Neural cell (in vitro differentiated cells): ENCODE measurements around the gene GAB1.

Source experiments
- CTCF ChIP-seq: fragments of 450-650 bp; IDR thresholded peaks from 2 replicates; pipeline ENCODE4 v1.5.1; 2014; ENCODE audit warnings: antibody characterized with exemption, mild to moderate bottlenecking, moderate library complexity; ENCODE audit not compliant: poor library complexity, severe bottlenecking
- EP300 ChIP-seq: fragments of 450-650 bp; conservative IDR thresholded peaks from 2 replicates; pipeline ENCODE4 v1.6.1; 2014; ENCODE audit warnings: antibody characterized with exemption, mild to moderate bottlenecking, moderate library complexity; ENCODE audit not compliant: poor library complexity, severe bottlenecking
- TAF1 ChIP-seq: IDR thresholded peaks from 2 replicates; pipeline ENCODE4 v1.6.1; 2012; ENCODE audit warnings: low read depth
- TF ChIP-seq, protein P1 (sequence below): IDR thresholded peaks from 2 replicates; pipeline ENCODE4 v1.6.1; 2012; ENCODE audit warnings: borderline replicate concordance

DNA sequence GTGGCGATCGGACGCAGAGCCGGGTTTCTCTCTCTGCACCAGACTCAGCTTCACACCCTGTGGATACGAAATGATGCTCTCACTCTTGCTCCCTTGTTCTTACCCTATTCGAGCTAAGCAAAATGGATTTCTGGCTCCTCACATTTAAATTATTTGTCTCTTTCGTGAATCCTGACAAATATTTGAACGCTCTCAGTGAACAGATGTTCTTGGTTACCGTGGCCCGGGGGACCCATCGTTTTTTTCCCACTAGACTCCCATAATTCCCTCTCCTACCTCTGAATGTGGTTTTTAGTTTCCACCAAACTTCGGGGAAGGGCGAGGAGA is 177.5 kb downstream of the GAB1 start:
- TF ChIP-seq CTCF: no peak
- no peak for TF ChIP-seq TAF1
- no peak for TF ChIP-seq EP300
- TF ChIP-seq, protein P1, sequence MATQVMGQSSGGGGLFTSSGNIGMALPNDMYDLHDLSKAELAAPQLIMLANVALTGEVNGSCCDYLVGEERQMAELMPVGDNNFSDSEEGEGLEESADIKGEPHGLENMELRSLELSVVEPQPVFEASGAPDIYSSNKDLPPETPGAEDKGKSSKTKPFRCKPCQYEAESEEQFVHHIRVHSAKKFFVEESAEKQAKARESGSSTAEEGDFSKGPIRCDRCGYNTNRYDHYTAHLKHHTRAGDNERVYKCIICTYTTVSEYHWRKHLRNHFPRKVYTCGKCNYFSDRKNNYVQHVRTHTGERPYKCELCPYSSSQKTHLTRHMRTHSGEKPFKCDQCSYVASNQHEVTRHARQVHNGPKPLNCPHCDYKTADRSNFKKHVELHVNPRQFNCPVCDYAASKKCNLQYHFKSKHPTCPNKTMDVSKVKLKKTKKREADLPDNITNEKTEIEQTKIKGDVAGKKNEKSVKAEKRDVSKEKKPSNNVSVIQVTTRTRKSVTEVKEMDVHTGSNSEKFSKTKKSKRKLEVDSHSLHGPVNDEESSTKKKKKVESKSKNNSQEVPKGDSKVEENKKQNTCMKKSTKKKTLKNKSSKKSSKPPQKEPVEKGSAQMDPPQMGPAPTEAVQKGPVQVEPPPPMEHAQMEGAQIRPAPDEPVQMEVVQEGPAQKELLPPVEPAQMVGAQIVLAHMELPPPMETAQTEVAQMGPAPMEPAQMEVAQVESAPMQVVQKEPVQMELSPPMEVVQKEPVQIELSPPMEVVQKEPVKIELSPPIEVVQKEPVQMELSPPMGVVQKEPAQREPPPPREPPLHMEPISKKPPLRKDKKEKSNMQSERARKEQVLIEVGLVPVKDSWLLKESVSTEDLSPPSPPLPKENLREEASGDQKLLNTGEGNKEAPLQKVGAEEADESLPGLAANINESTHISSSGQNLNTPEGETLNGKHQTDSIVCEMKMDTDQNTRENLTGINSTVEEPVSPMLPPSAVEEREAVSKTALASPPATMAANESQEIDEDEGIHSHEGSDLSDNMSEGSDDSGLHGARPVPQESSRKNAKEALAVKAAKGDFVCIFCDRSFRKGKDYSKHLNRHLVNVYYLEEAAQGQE: no peak
